Spleen (tissue), 7 donors: ENCODE data around the gene DCAF5.

ENCODE experiments used
- CTCF ChIP-seq, 11 experiments: fragments of 200-600 bp in 7 of 11; fragments of 450-650 bp in 4 of 11; sonication (generic) in 4 of 11; IDR thresholded peaks in 8 of 11; conservative IDR thresholded peaks in 3 of 11; 1 replicate in 7 of 11; 2 replicates in 4 of 11; pipeline versions ENCODE4 v1.4.0 to v1.8.0; 2016 to 2021; ENCODE audit warnings: antibody characterized with exemption in 11 of 11, inconsistent platforms in 4 of 11, mild to moderate bottlenecking in 1 of 11
- POLR2A ChIP-seq, 3 donors: fragments of 450-650 bp; IDR thresholded peaks; one replicate each; pipeline ENCODE4 v1.5.1; 2017; ENCODE audit warnings: antibody characterized with exemption in 3 of 3, mild to moderate bottlenecking in 1 of 3
- POLR2AphosphoS5 ChIP-seq, 3 donors: sonication (generic); formaldehyde crosslinking; IDR thresholded peaks; one replicate each; pipeline ENCODE4 v1.5.1; 2017; ENCODE audit warnings: antibody characterized with exemption in 3 of 3
- donor health status: DM: no; HTN: no; CAD: no; lungs with moderate emphysema.
- donor health status: DM: no; HTN: no; CAD: no.
- donor health status: DM: no; HTN: no; CAD: no.

- TF ChIP-seq CTCF (IDR thresholded peaks at IDR 0.05 in 8 of 11, conservative IDR thresholded peaks at IDR 0.05 in 3 of 11): no peak
- TF ChIP-seq POLR2AphosphoS5 (IDR thresholded peaks at IDR 0.05): peak; percentile 51 to 72 (median 64)
- TF ChIP-seq POLR2A (IDR thresholded peaks at IDR 0.05): no peak
Observed at GRCh38 chr14:69042787-69043444, 110.0 kb downstream of the DCAF5 start.
